K562 (cell line): ENCODE data around the gene NIPBL. TPM values are rescaled to one million over a fixed set of nuclear protein-coding genes. Genes with fewer than 3 reads are reported as not detected.

Source experiments
- CEBPG ChIP-seq, 3 experiments: fragments of 200-800 bp in 1 of 3; sonication (Bioruptor generic) in 1 of 3; sonication (generic) in 1 of 3; formaldehyde crosslinking in 1 of 3; IDR thresholded peaks in 2 of 3; conservative IDR thresholded peaks in 1 of 3; 2 replicates each; pipeline versions ENCODE4 v1.6.1 to v1.8.0; 2016 to 2022; ENCODE audit warnings: missing compliant biosample characterization in 2 of 3, missing genetic modification characterization in 2 of 3, mild to moderate bottlenecking in 1 of 3, missing genetic modification reagents in 1 of 3
- GATA2 ChIP-seq: sonication (generic); formaldehyde crosslinking; IDR thresholded peaks from 2 replicates; pipeline ENCODE4 v1.4.0; 2020; ENCODE audit warnings: mild to moderate bottlenecking, missing genetic modification reagents
- HNRNPL ChIP-seq: fragments of 200-400 bp; formaldehyde crosslinking; IDR thresholded peaks from 2 replicates; pipeline ENCODE4 v1.6.1; 2017; ENCODE audit warnings: low read depth, mild to moderate bottlenecking, low read length
- HNRNPUL1 ChIP-seq: fragments of 200-400 bp; formaldehyde crosslinking; IDR thresholded peaks from 2 replicates; pipeline ENCODE4 v1.6.1; 2017; ENCODE audit warnings: low read length
- RAD51 ChIP-seq: fragments of 450-650 bp; IDR thresholded peaks from 2 replicates; pipeline ENCODE4 v1.7.1; 2016; ENCODE audit warnings: low read depth, mild to moderate bottlenecking, borderline replicate concordance
- RBBP5 ChIP-seq: fragments of 200-600 bp; sonication (generic); IDR thresholded peaks from 2 replicates; pipeline ENCODE4 v1.6.1; 2012; ENCODE audit warnings: borderline replicate concordance, mild to moderate bottlenecking, low read length, control low read depth, inconsistent platforms; ENCODE audit not compliant: insufficient read depth, poor library complexity, severe bottlenecking
- TAF7 ChIP-seq: fragments of 450-650 bp; IDR thresholded peaks from 2 replicates; pipeline ENCODE4 v1.6.1; 2016; ENCODE audit warnings: missing genetic modification characterization, missing compliant biosample characterization
- WHSC1 ChIP-seq: IDR thresholded peaks from one replicate; pipeline ENCODE4 v1.6.1; 2012; ENCODE audit warnings: low read length, control low read depth, inconsistent platforms
- ZBTB8A ChIP-seq: fragments of 450-650 bp; IDR thresholded peaks from 2 replicates; pipeline ENCODE4 v1.6.1; 2018; ENCODE audit warnings: mild to moderate bottlenecking, moderate library complexity; ENCODE audit not compliant: partially characterized antibody
- ZNF282 ChIP-seq: sonication (generic); formaldehyde crosslinking; IDR thresholded peaks from 2 replicates; pipeline ENCODE4 v1.8.1; 2023; ENCODE audit warnings: missing genetic modification reagents
- polyA plus RNA-seq, 8 experiments: library from polyadenylated mRNA; depleted of rRNA in 4 of 8; stranded (reverse) in 5 of 8; unstranded in 3 of 8; fragments of >200 nt; fragmentation: Nextera tagmentation in 2 of 8; fragmentation: Illumina TruSeq in 1 of 8; extraction: Ambion mirVana in 2 of 8; extraction: Trizol in 1 of 8; gene quantifications; 2 replicates each; pipeline versions ENCODE4 v1.2.1 to v1.2.3, GENCODE V29; 2011 to 2014; ENCODE audit warnings: inconsistent platforms in 1 of 8, missing spikeins in 1 of 8
- total RNA-seq, 7 experiments: library from RNA; depleted of rRNA in 6 of 7; stranded (reverse); fragments of >200 nt in 6 of 7; fragmentation: Illumina TruSeq in 2 of 7; extraction: Trizol in 2 of 7; gene quantifications; 2 replicates each; pipeline versions ENCODE4 v1.2.1 to v1.2.3, GENCODE V29; 2011 to 2021; ENCODE audit warnings: low replicate concordance in 1 of 7
- TF ChIP-seq, protein P1 (sequence below), 2 experiments: IDR thresholded peaks in 1 of 2; conservative IDR thresholded peaks in 1 of 2; 2 replicates each; pipeline ENCODE4 v1.6.1; 2016; ENCODE audit warnings: low read depth in 2 of 2, mild to moderate bottlenecking in 1 of 2, missing compliant biosample characterization in 1 of 2, missing genetic modification characterization in 1 of 2, moderate library complexity in 1 of 2
- TF ChIP-seq, protein P2 (sequence below): sonication (generic); formaldehyde crosslinking; IDR thresholded peaks from 2 replicates; pipeline ENCODE4 v1.8.0; 2022; ENCODE audit warnings: mild to moderate bottlenecking, missing genetic modification reagents
- TF ChIP-seq, protein P3 (sequence below): sonication (generic); IDR thresholded peaks from 2 replicates; pipeline ENCODE4 v1.6.1; 2016
- TF ChIP-seq, protein P4 (sequence below): fragments of 250-450 bp; sonication (Bioruptor Pico); IDR thresholded peaks from 2 replicates; pipeline ENCODE4 v1.8.0; 2021; ENCODE audit warnings: borderline replicate concordance, mild to moderate bottlenecking, moderate library complexity; ENCODE audit not compliant: poor library complexity, severe bottlenecking
- TF ChIP-seq, protein P5 (sequence below): fragments of 250-450 bp; sonication (Bioruptor Pico); IDR thresholded peaks from 2 replicates; pipeline ENCODE4 v1.5.0; 2021; ENCODE audit warnings: mild to moderate bottlenecking, borderline replicate concordance

Gene NIPBL
- total and polyA plus RNA-seq, 9 of the 15 experiments (the other 6 are each of a cell fraction or from before 2014, with no cell fraction given) = 12.9 to 56.7 (median 38.9) TPM

DNA sequence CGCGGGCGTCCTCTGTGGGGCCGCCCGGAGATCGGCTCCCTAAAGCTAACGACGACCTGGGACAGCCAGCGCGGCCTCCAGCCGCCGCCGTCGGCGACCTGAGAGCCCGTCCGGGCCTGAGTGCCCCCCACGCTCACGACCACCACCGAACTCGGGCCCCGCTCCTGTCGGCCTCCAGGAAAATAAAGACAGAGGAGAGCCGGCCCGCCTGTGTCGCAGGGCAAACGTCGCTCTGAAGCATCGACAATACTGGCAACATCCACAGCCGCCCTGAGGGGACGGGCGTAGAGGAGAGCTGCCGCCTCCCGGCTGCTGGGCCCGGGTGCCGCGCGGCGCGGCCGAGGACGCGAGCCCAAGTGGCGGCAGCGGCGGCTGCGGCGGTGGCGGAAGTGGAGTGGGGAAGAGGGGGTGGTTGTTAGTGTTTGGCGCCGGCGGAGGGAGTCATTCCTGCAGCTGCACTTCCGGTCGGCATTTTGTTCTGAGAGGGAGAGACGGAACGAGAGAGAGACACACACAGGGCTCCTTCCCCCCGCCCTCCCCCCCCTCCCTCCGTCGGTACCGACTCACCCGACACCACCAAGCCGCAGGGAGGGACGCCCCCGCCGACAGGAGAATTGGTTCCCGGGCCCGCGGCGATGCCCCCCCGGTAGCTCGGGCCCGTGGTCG lies at the start of gene NIPBL (continued):
- TF ChIP-seq, protein P1, sequence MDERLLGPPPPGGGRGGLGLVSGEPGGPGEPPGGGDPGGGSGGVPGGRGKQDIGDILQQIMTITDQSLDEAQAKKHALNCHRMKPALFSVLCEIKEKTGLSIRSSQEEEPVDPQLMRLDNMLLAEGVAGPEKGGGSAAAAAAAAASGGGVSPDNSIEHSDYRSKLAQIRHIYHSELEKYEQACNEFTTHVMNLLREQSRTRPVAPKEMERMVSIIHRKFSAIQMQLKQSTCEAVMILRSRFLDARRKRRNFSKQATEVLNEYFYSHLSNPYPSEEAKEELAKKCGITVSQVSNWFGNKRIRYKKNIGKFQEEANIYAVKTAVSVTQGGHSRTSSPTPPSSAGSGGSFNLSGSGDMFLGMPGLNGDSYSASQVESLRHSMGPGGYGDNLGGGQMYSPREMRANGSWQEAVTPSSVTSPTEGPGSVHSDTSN (CRISPR knock-in tag; IDR thresholded peaks at IDR 0.05; ENCODE audit: low read depth) = no peak
- TF ChIP-seq, protein P1 (tag; conservative IDR thresholded peaks at IDR 0.05; ENCODE audit: low read depth) = no peak
- TF ChIP-seq CEBPG (CRISPR knock-in tag; IDR thresholded peaks at IDR 0.05) (no peak), CEBPG (tag; conservative IDR thresholded peaks at IDR 0.05 in 1 of 2, IDR thresholded peaks at IDR 0.05 in 1 of 2) (no peak), RBBP5 (peak; percentile 82), HNRNPUL1 (no peak), ZBTB8A (no peak), TAF7 (tag) (no peak), WHSC1 (no peak), HNRNPL (no peak), ZNF282 (CRISPR knock-in tag) (no peak), GATA2 (CRISPR knock-in tag) (no peak), RAD51 (no peak)
- TF ChIP-seq, protein P2, sequence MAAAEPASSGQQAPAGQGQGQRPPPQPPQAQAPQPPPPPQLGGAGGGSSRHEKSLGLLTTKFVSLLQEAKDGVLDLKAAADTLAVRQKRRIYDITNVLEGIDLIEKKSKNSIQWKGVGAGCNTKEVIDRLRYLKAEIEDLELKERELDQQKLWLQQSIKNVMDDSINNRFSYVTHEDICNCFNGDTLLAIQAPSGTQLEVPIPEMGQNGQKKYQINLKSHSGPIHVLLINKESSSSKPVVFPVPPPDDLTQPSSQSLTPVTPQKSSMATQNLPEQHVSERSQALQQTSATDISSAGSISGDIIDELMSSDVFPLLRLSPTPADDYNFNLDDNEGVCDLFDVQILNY (CRISPR knock-in tag) = no peak
- TF ChIP-seq, protein P3, sequence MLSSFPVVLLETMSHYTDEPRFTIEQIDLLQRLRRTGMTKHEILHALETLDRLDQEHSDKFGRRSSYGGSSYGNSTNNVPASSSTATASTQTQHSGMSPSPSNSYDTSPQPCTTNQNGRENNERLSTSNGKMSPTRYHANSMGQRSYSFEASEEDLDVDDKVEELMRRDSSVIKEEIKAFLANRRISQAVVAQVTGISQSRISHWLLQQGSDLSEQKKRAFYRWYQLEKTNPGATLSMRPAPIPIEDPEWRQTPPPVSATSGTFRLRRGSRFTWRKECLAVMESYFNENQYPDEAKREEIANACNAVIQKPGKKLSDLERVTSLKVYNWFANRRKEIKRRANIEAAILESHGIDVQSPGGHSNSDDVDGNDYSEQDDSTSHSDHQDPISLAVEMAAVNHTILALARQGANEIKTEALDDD = no peak; the same call in 1 of the 2 replicates
- TF ChIP-seq, protein P4, sequence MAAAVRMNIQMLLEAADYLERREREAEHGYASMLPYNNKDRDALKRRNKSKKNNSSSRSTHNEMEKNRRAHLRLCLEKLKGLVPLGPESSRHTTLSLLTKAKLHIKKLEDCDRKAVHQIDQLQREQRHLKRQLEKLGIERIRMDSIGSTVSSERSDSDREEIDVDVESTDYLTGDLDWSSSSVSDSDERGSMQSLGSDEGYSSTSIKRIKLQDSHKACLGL = no peak
- TF ChIP-seq, protein P5, sequence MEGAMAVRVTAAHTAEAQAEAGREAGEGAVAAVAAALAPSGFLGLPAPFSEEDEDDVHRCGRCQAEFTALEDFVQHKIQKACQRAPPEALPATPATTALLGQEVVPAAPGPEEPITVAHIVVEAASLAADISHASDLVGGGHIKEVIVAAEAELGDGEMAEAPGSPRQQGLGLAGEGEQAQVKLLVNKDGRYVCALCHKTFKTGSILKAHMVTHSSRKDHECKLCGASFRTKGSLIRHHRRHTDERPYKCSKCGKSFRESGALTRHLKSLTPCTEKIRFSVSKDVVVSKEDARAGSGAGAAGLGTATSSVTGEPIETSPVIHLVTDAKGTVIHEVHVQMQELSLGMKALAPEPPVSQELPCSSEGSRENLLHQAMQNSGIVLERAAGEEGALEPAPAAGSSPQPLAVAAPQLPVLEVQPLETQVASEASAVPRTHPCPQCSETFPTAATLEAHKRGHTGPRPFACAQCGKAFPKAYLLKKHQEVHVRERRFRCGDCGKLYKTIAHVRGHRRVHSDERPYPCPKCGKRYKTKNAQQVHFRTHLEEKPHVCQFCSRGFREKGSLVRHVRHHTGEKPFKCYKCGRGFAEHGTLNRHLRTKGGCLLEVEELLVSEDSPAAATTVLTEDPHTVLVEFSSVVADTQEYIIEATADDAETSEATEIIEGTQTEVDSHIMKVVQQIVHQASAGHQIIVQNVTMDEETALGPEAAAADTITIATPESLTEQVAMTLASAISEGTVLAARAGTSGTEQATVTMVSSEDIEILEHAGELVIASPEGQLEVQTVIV (CRISPR knock-in tag) = no peak
